Activated B cell treated with CpG ODN at 0.5 μM for 24 hours (primary cell): ENCODE results near the gene SLC24A5. TPM values are rescaled to one million over a fixed set of nuclear protein-coding genes. Genes with fewer than 3 reads are reported as not detected.

Source experiments
- ATAC-seq: fragments of 200-7000 bp; cut with Tn5 transposase; one replicate; pipeline ENCODE4 v1.10.0; 2021; ENCODE audit warnings: low read depth, mild to moderate bottlenecking, moderate library complexity
- CTCF ChIA-PET: fragments of 350-600 bp; sonication (Branson Sonifier 250); formaldehyde crosslinking; loops from one replicate; lab custom pipeline; 2021; ENCODE audit warnings: antibody characterized with exemption; lab: Charles Lee
- POLR2A ChIA-PET: fragments of 350-600 bp; sonication (Branson Sonifier 250); formaldehyde crosslinking; loops from one replicate; lab custom pipeline; 2021; ENCODE audit warnings: antibody characterized with exemption; lab: Charles Lee
- DNase-seq: peaks from one replicate; pipeline ENCODE4 v3.0.0; 2022
- H3K27ac Mint-ChIP-seq: one replicate; pipeline ENCODE4 v1.8.0; 2020; ENCODE audit warnings: mixed read lengths
- H3K27me3 Mint-ChIP-seq: one replicate; pipeline ENCODE4 v1.8.0; 2021; ENCODE audit warnings: mixed read lengths
- H3K36me3 Mint-ChIP-seq: one replicate; pipeline ENCODE4 v1.8.0; 2021; ENCODE audit warnings: low read depth, mixed read lengths
- H3K4me1 Mint-ChIP-seq: one replicate; pipeline ENCODE4 v1.8.0; 2021; ENCODE audit warnings: mixed read lengths
- H3K4me3 Mint-ChIP-seq: one replicate; pipeline ENCODE4 v1.8.0; 2020; ENCODE audit warnings: mild to moderate bottlenecking, mixed read lengths
- H3K9me3 Mint-ChIP-seq: one replicate; pipeline ENCODE4 v1.8.0; 2020; ENCODE audit warnings: mixed read lengths
- CTCF ChIP-seq: fragments of 200-600 bp; IDR thresholded peaks from one replicate; pipeline ENCODE4 v1.8.0; 2022; ENCODE audit warnings: antibody characterized with exemption, mild to moderate bottlenecking
- intact Hi-C: fragments of 100-400 bp; cut with micrococcal nuclease; formaldehyde crosslinking; loops from one replicate; pipeline ENCODE4 v1.15.1; 2024
- total RNA-seq: library from RNA; stranded (reverse); gene quantifications from 2 replicates; pipeline ENCODE4 v1.2.3, GENCODE V29; 2022

SLC24A5 gene
- total RNA-seq, 1 donor from 2014 or later, result not detected

- DNase-seq, result no peak
- no peak overlapping the region for H3K4me3 Mint-ChIP-seq
- H3K4me1 Mint-ChIP-seq, result no peaks in the 10 kb centered on the region
- no peak overlapping the region for H3K27ac Mint-ChIP-seq
- TF ChIP-seq CTCF, result no peak
- H3K27me3 Mint-ChIP-seq, result no peaks in the 10 kb centered on the region
- H3K36me3 Mint-ChIP-seq, result no peaks in the 10 kb centered on the region
- intact Hi-C loops, result no loop called here
- ChIA-PET POLR2A (no interaction called here), CTCF (no interaction called here)
- ATAC-seq, result no peak
- no peaks in the 10 kb centered on the region for H3K9me3 Mint-ChIP-seq
Measured at GRCh38 chr15:48089702-48090101, 31.1 kb upstream of the SLC24A5 start.

- CTCF ChIA-PET, result no interaction called here
- Mint-ChIP-seq H3K4me1 (no peaks in the 10 kb centered on the region), H3K27me3 (no peaks in the 10 kb centered on the region), H3K36me3 (no peaks in the 10 kb centered on the region), H3K27ac (no peak overlapping the region), H3K4me3 (no peak overlapping the region), H3K9me3 (no peaks in the 10 kb centered on the region)
- TF ChIP-seq CTCF, result no peak
- POLR2A ChIA-PET, result no interaction called here
- DNase-seq (no peak), ATAC-seq (no peak)
- intact Hi-C loops, result no loop called here
Measured at GRCh38 chr15:48090115-48090514, 30.7 kb upstream of the SLC24A5 start.

DNA sequence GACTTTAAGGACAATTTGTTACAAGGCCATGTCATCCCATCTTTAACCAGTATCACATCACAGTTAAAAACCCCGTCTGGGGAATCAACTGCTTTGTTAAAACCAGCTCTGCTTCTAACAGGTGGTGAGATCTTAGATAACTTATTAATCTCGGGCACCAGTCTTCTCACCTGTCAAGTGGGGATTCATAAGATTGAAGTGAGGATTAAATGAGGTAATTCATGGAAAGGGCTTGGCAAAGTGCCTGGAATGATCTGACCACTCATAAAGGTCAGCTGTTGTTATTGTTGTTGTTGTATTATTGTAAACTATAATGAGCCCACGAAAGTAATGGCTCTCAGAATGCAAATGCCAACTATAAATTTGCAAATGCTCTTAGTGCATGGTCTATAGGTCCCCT lies 30.1 kb upstream of the SLC24A5 start:
- no peak for DNase-seq
- no peak overlapping the region for H3K27ac Mint-ChIP-seq
- intact Hi-C loops, result no loop called here
- H3K4me1 Mint-ChIP-seq, result no peaks in the 10 kb centered on the region
- no peaks in the 10 kb centered on the region for H3K27me3 Mint-ChIP-seq
- no peaks in the 10 kb centered on the region for H3K36me3 Mint-ChIP-seq
- ChIA-PET POLR2A (no interaction called here), CTCF (no interaction called here)
- ATAC-seq, result no peak
- H3K4me3 Mint-ChIP-seq, result no peak overlapping the region
- no peak for TF ChIP-seq CTCF
- no peaks in the 10 kb centered on the region for H3K9me3 Mint-ChIP-seq

DNA sequence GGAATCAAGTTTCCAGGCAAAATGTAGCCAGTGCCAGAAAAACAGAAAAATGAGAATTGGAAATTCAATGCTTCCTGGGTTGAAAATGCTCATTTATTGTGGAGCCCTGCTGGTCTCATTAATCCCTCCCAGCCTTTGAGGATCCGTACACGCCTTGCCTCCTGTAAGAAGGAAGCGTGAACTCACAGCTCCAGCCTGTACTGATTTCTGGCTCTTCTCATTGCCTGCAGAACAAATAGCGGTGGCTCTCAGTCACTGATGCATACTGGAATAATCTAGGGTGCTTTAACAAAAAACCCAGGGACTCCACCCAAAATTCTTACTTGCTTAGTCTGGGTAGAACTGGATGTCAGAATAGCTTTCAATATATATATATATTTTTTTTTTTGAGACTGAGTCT lies 29.3 kb upstream of the SLC24A5 start:
- Mint-ChIP-seq H3K4me3 (no peak overlapping the region), H3K27ac (no peak overlapping the region), H3K4me1 (no peaks in the 10 kb centered on the region), H3K9me3 (no peaks in the 10 kb centered on the region), H3K27me3 (no peaks in the 10 kb centered on the region), H3K36me3 (no peaks in the 10 kb centered on the region)
- ChIA-PET CTCF (no interaction called here), POLR2A (no interaction called here)
- DNase-seq (no peak), ATAC-seq (no peak)
- no peak for TF ChIP-seq CTCF
- intact Hi-C loops, result no loop called here

DNA sequence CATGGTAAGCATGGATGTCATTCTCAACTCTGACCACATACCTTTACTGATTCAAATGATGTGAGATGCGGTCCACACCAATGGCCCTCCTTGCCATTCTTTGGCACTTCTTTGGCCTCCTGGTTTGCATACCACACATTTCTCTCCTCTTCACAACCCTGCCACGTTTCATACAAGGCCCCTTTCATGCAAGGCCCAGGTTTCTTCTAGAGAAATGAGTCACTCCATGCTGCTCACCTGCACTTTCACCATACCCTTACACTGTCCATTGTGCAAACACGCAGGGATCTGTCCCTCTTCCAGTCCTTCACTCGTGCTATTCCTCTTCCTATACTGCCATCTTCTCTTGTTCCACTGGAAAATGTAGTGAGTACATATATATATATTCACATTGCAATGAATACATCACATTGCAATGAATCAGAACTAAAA lies 24.4 kb upstream of the SLC24A5 start:
- no peaks in the 10 kb centered on the region for H3K4me1 Mint-ChIP-seq
- intact Hi-C loops, result no loop called here
- no peaks in the 10 kb centered on the region for H3K36me3 Mint-ChIP-seq
- no peak for TF ChIP-seq CTCF
- ChIA-PET CTCF (no interaction called here), POLR2A (no interaction called here)
- DNase-seq (no peak), ATAC-seq (no peak)
- no peak overlapping the region for H3K27ac Mint-ChIP-seq
- no peaks in the 10 kb centered on the region for H3K9me3 Mint-ChIP-seq
- peaks cover 3% of the 10 kb centered on the region for H3K27me3 Mint-ChIP-seq
- no peak overlapping the region for H3K4me3 Mint-ChIP-seq
